GM18498 (cell line): ENCODE measurements around the gene MKRN3.

Source experiments
- ATAC-seq: cut with Tn5 transposase; IDR thresholded peaks from one replicate; pipeline ENCODE4 v1.9.1; 2021; ENCODE audit warnings: mild to moderate bottlenecking, moderate library complexity; ENCODE audit not compliant: unreplicated experiment

Gene MKRN3

GRCh38 chr15:23565395-23566070 lies at the start of gene MKRN3:
Gene MKRN3 (plus strand): TSS chr15:23565674. CDS start chr15:23565783, 109 bp downstream.
- ATAC-seq = no peak

GRCh38 chr15:23516866-23517265 lies 48.6 kb upstream of the MKRN3 start:
- ATAC-seq = no peak

- ATAC-seq = no peak
Measured at GRCh38 chr15:23518104-23518503, 47.4 kb upstream of the MKRN3 start.

DNA sequence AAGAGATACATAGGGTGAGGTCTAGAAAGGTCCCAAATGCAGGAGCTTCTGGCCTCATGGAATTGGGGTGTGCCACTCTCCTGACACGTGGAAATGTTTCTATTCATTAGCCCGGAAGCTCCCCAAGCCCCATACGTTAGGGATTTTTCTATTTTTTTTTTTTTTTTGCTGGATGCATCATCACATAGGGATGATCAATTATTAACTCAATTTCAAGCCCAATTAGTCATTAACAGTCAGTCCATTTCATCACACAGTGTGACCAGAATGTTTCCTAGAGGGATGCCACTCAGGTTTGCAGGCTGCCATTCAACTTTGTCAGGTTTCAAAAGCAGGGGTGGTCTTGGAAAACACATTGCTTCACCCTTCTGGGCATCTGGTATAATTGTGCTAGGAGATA lies 40.7 kb upstream of the MKRN3 start:
- ATAC-seq = no peak

DNA sequence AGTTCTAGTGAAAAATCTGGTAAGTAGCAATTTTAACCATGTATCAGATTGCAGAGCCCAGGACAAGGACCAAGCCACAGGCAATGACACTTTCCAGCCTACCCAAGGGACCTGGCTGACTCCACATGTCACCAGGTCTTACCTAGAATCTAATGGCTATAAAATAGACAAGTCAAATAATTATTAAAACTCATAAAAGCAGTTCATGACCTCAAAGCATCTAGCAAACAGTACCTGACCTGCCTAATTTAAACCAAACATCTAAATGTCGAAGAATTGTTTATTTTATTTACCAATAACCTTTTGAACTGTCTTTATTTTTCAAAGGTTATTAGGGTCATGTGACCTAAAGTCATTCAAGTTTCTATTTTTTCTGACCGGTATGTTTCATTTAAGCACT lies 35.6 kb upstream of the MKRN3 start:
- ATAC-seq = no peak

DNA sequence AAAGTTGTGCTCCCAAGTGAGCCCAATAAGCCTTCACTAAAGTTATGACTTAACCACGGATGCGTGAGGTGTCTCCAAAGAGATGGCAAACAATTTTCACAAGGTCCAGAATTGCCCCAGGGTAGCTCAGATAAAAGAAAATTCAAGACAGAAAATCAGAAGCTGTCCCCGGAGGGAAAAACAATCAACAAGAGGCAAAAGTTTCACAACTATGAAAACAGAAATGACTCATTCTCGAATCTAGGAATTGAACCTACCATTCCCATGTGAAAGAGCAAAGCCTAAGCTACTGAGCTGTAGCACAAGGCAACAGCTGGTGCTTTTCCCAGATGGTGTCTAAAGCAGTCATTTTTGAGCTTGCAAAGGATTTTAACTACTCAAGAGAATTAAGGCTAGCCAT lies 33.5 kb upstream of the MKRN3 start:
- no peak for ATAC-seq

- ATAC-seq = no peak
Measured at GRCh38 chr15:23536659-23537058, 28.8 kb upstream of the MKRN3 start.

DNA sequence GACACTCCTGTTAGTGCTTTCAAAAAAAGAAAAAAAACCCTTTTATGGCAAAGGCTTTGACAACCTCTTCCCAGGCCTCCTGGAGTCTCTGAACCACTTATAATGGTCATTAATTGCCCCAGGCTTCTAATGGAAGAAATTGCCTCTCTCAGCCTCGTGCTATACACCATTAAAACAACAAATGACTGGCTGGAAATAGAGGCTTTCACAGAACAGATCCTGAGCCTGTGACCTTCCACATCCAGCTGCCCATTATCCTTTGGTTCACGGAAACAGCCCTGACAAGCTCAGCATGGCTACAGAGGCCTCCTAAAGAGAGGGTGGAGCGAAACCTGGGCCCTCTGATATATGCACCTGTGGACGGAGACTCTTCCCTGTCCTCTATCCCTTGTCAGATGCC lies 26.8 kb upstream of the MKRN3 start:
- no peak for ATAC-seq

- no peak for ATAC-seq
Measured at GRCh38 chr15:23539892-23540291, 25.6 kb upstream of the MKRN3 start.

- ATAC-seq = no peak
Measured at GRCh38 chr15:23546158-23546557, 19.3 kb upstream of the MKRN3 start.

GRCh38 chr15:23548071-23548470 lies 17.4 kb upstream of the MKRN3 start:
- no peak for ATAC-seq

DNA sequence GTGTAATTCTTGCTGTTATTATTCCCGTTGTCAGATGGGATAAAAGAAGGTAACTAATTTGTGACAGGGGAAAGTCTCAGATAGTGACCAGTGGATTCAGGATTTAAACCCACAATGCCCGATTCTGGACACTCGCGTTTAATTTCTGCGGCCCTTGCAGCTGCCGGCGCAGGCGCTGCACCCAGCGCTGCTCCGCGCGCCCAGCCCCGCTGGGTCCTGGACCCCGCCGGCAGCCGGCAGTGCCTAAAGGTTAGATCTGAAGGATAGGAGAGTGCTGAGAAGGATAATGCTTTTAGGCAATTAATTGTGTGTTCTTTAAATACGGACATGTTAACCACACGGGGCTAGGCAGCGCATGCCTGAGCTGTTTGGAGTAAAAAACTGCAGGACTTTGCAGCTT lies 3.6 kb upstream of the MKRN3 start:
- ATAC-seq = no peak

DNA sequence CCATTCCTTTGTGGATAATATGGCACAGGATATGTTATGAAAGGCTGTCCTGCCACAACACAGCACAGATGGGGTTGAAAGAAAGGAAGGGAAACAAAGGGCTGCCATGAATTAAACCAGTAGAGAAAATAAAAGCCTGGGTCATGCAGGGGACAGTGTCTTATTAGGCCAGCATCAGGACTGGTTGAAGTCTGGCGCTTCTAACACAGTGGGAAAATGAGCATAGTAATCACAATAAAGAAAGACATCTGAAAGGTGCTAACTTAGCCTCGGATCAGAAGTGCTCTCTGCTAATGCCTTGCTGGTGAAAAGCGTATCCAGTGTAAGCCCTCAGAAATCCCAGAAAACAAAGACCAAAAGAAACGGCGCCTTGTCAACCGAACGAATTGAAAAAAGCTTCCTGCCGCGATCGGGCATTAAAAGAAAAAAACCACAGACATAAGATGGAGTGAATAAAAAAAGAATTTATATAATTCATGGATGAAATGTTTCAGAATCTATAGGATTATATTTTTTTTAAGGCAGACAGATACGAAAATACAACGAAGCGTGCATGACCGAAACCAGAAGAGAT lies 566 bp upstream of the MKRN3 start:
- no peak for ATAC-seq

DNA sequence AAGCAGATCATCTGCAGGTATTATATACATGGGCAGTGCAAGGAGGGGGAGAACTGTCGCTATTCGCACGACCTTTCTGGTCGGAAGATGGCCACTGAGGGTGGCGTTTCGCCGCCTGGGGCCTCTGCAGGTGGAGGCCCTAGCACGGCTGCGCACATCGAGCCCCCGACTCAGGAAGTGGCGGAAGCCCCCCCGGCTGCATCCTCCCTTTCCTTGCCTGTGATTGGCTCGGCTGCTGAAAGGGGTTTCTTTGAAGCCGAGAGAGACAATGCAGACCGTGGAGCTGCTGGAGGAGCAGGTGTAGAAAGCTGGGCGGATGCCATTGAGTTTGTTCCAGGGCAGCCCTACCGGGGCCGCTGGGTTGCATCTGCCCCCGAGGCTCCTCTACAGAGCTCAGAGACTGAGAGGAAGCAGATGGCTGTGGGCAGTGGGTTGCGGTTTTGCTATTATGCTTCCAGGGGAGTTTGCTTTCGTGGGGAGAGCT lies 639 bp downstream of the MKRN3 start:
- ATAC-seq = no peak

DNA sequence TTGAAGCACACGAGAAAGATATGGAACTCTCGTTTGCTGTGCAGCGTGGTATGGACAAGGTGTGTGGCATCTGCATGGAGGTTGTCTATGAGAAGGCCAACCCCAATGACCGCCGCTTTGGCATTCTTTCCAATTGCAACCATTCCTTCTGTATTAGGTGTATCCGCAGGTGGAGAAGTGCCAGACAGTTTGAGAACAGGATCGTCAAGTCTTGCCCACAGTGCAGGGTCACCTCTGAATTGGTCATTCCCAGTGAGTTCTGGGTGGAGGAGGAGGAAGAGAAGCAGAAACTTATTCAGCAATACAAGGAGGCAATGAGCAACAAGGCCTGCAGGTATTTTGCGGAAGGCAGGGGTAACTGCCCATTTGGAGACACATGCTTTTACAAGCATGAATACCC lies 1.2 kb downstream of the MKRN3 start:
- no peak for ATAC-seq

GRCh38 chr15:23567921-23568320 lies 2.4 kb downstream of the MKRN3 start:
- ATAC-seq = no peak

- no peak for ATAC-seq
Measured at GRCh38 chr15:23569151-23569925, 3.9 kb downstream of the MKRN3 start.

DNA sequence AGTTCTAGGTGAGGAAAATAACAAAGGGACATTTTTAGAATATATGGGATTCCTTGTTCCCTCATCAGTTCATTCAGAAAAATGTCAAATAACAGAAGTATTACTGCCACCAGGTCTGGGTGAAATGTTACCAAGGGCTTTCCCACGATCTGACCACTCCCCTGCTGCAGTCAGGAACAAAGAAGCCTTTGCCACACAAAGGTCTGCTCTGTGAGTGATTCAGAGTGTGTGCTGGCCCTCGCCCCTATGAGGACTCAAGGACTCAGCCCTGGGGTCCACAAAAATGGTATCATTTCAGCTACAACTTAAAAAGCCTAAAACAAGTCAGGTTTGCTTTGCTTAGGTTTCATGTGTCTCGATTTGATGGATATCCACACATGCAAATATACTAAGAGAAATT lies 5.0 kb downstream of the MKRN3 start:
- no peak for ATAC-seq

DNA sequence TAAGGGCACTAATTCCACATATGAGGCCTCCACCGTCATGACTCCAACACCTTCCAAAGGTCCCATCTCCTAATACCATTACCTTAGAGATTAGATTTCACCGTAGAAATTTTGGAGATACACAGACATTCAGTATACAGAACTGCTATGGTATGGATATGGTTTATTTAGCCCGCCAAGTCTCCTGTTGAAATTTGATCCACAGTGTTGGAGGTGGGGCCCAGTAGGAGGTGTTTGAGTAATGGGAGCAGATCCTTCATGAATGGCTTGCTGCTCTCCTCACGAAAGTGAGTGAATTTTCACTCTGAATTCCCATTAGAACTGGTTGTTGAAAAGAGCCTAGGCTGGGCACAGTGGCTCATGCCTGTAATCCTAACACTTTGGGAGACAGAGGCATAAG lies 7.4 kb downstream of the MKRN3 start:
- ATAC-seq = no peak

- no peak for ATAC-seq
Measured at GRCh38 chr15:23574742-23575141, 9.3 kb downstream of the MKRN3 start.

GRCh38 chr15:23576061-23576460 lies 10.6 kb downstream of the MKRN3 start:
- ATAC-seq = no peak

DNA sequence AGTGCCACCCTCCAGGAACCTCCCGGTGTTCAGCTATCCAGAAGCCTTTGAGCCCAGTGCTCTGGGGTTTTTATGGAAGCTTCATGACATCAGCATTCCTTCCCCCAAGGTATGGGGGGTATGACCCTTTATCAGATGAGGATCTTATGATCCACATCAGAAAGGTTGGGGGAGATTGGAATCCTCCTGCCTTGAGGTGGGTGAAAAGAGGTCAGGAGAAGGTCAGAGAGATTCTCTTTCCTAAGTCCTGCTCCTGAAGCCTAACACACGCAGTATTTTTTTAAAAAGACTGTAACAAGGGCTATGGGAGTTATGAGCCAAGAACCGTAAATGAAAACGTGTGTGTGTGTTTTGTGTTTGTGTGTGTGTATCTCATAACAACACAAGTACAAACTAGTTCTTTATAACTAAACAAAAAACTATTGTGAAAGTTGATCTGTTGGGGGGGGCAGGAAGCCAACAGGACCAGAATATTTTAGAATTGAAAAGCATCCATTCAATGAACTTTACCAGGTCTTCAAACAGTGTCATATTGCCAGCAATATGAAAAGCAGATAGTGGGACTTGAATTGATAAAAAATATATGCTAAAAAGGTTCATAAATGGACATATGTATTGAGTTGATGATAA lies 13.2 kb downstream of the MKRN3 start:
- no peak for ATAC-seq
